Loucy (cell line): ENCODE results near the gene CDKN2D.
"Not testable (repeated sequence)": the region's sequence is repeated elsewhere in the genome, so short reads cannot be mapped to it uniquely, and the experiment has no call there.

Source experiments
- H2AFZ ChIP-seq: fragments of 200-600 bp; sonication (generic); 2 replicates; pipeline ENCODE4 v1.6.0; 2016; ENCODE audit warnings: antibody characterized with exemption, mild to moderate bottlenecking, low read length, moderate library complexity
- H3F3A ChIP-seq: fragments of 200-600 bp; 2 replicates; pipeline ENCODE4 v1.6.0; 2016; ENCODE audit warnings: antibody characterized with exemption, low read depth, mild to moderate bottlenecking
- H3K27me3 ChIP-seq: fragments of 200-600 bp; sonication (generic); 2 replicates; pipeline ENCODE4 v1.6.1; 2014; ENCODE audit warnings: low read length, mild to moderate bottlenecking; ENCODE audit not compliant: insufficient read depth, poor library complexity, severe bottlenecking
- H3K36me3 ChIP-seq: fragments of 200-600 bp; sonication (generic); 2 replicates; pipeline ENCODE4 v1.6.1; 2016; ENCODE audit warnings: low read length; ENCODE audit not compliant: insufficient read depth
- H3K4me1 ChIP-seq: fragments of 200-600 bp; sonication (generic); 2 replicates; pipeline ENCODE4 v1.5.1; 2014; ENCODE audit warnings: low read length, mild to moderate bottlenecking; ENCODE audit not compliant: insufficient read depth, poor library complexity, severe bottlenecking
- H3K4me2 ChIP-seq: fragments of 200-600 bp; sonication (generic); 2 replicates; pipeline ENCODE4 v1.6.0; 2014; ENCODE audit warnings: antibody characterized with exemption, low read length, low read depth, mild to moderate bottlenecking; ENCODE audit not compliant: poor library complexity, severe bottlenecking
- H3K4me3 ChIP-seq: fragments of 200-600 bp; sonication (generic); 2 replicates; pipeline ENCODE4 v1.5.1; 2014; ENCODE audit warnings: low read length, mild to moderate bottlenecking, mixed read lengths; ENCODE audit not compliant: poor library complexity, severe bottlenecking
- H3K79me2 ChIP-seq: fragments of 200-600 bp; sonication (generic); 2 replicates; pipeline ENCODE4 v1.6.1; 2014; ENCODE audit warnings: low read length; ENCODE audit not compliant: insufficient read depth
- H3K9ac ChIP-seq: fragments of 200-600 bp; sonication (generic); 2 replicates; pipeline ENCODE4 v1.6.0; 2014; ENCODE audit warnings: mild to moderate bottlenecking, low read depth, low read length, moderate library complexity; ENCODE audit not compliant: poor library complexity, severe bottlenecking
- H3K9me2 ChIP-seq: fragments of 200-600 bp; sonication (generic); replicated peaks from 2 replicates; pipeline ENCODE4 v1.6.1; 2016; ENCODE audit warnings: low read depth, low read length, mixed read lengths
- H3K9me3 ChIP-seq: fragments of 200-600 bp; sonication (generic); 2 replicates; pipeline ENCODE4 v1.6.1; 2014; ENCODE audit warnings: mild to moderate bottlenecking, antibody characterized with exemption, low read length, low read depth; ENCODE audit not compliant: insufficient read depth
- H4K20me1 ChIP-seq: fragments of 200-600 bp; sonication (generic); 2 replicates; pipeline ENCODE4 v1.6.0; 2014; ENCODE audit warnings: antibody characterized with exemption, low read length, mild to moderate bottlenecking; ENCODE audit not compliant: insufficient read depth, poor library complexity, severe bottlenecking
- CTCF ChIP-seq: fragments of 200-600 bp; sonication (generic); conservative IDR thresholded peaks from 2 replicates; pipeline ENCODE4 v1.5.1; 2014; ENCODE audit warnings: mild to moderate bottlenecking, antibody characterized with exemption, low read length
- EZH2phosphoT487 ChIP-seq: fragments of 200-600 bp; IDR thresholded peaks from 2 replicates; pipeline ENCODE4 v1.6.1; 2018; ENCODE audit warnings: antibody characterized with exemption, mild to moderate bottlenecking, moderate library complexity, borderline replicate concordance

The CDKN2D gene

DNA sequence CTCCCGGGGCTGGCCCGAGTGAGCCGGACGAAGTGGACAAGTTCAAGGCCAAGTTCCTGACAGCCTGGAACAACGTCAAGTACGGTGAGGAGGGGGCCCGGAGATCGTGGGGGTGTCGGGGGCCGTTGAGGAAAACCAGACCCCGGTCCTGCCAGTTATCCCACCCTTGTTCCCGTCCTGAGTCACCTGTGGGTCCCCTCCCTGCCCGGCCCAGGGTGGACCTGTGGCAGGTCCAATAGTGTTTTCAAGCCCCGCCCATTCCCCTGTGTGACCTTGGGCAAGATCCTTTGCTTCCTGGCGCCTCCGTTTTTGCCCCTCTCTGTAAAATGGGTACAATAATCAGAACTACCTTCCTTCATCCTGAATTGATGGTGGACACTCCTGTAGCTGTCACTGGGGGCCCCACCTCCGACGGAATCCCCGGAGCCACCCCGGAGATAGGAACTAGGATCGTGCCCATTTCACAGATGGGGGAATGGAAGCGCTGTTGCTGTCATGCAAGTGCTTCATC is 24.5 kb downstream of the CDKN2D start:
- Histone ChIP-seq H3K9ac (peak overlapping the region; percentile 99), H3K4me2 (peak overlapping the region; percentile 92), H3K4me1 (peaks cover 21% of the 10 kb centered on the region), H4K20me1 (peaks cover 20% of the 10 kb centered on the region), H3K27me3 (peaks cover 6% of the 10 kb centered on the region), H3K36me3 (peaks cover 16% of the 10 kb centered on the region; the same call in 1 of the 2 replicates), H3K9me3 (no peaks in the 10 kb centered on the region), H2AFZ (no peak overlapping the region), H3K79me2 (peaks cover 52% of the 10 kb centered on the region), H3K9me2 (no peaks in the 10 kb centered on the region), H3F3A (peaks cover 5% of the 10 kb centered on the region), H3K4me3 (peak overlapping the region; percentile 95)
- TF ChIP-seq CTCF (no peak), EZH2phosphoT487 (no peak)

DNA sequence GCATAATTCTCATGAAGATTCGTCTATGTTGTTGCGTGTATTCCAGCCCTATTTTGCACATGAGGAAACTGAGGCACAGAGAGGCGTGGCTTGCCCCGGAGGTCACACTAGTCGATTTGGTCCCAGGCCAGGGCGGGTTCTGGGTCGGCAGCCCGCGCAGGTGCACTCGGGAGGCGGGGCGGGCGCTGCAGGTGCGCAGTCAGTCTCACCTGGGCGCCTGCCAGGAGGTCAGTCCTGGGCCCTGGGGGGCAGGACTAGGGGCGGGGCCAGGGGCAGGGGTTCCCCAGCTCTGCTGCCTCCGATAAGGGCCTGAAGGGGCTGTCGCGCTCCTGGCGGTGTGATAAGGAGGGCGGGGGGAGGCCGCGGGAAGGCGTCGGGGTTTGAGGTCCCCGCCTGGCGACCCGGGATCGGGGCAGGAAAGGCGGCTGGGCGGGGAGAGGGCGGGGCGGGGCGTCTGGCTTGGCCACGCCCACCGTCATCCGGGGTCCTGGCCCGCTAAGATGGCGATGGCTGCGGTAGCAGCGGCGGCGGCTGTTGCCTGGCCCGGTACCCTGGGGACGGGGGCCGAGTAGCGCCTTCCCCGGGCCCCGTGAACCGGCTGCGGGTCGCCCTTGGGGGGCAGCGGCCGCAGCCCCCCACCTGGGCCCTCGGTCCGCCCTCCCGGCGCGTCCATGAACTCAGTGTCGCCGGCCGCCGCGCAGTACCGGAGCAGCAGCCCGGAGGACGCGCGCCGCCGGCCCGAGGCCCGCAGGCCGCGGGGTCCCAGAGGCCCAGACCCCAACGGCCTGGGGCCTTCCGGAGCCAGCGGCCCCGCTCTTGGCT is 25.1 kb downstream of the CDKN2D start, which contains the start of gene ATG4D:
ATG4D (plus strand) TSS at position 485 of the 822 bp plus-strand sequence; CDS start at position 672, 187 bp downstream.
- Histone ChIP-seq H4K20me1 (peaks cover 20% of the 10 kb centered on the region), H3K9me3 (no peaks in the 10 kb centered on the region), H3K9me2 (no peaks in the 10 kb centered on the region), H3K79me2 (peaks cover 46% of the 10 kb centered on the region), H3K4me1 (peaks cover 21% of the 10 kb centered on the region), H3K9ac (peak within 1 kb of the TSS; percentile 99), H2AFZ (peak within 1 kb of the TSS; percentile 62; the same call in 1 of the 2 replicates), H3K36me3 (peaks cover 9% of the 10 kb centered on the region; the same call in 1 of the 2 replicates), H3K27me3 (peaks cover 6% of the 10 kb centered on the region), H3F3A (peaks cover 5% of the 10 kb centered on the region), H3K4me3 (peak within 1 kb of the TSS; percentile 95), H3K4me2 (peak within 1 kb of the TSS; percentile 92)
- TF ChIP-seq EZH2phosphoT487: no peak
- TF ChIP-seq CTCF: no peak

- peak overlapping the region; percentile 62; the same call in 1 of the 2 replicates for H2AFZ ChIP-seq
- H3K9me2 ChIP-seq: no peaks in the 10 kb centered on the region
- peak overlapping the region; percentile 95 for H3K4me3 ChIP-seq
- peaks cover 21% of the 10 kb centered on the region for H3K4me1 ChIP-seq
- H3K4me2 ChIP-seq: peak overlapping the region; percentile 92
- H3K79me2 ChIP-seq: peaks cover 41% of the 10 kb centered on the region
- TF ChIP-seq CTCF (no peak), EZH2phosphoT487 (no peak)
- peaks cover 20% of the 10 kb centered on the region for H4K20me1 ChIP-seq
- no peaks in the 10 kb centered on the region for H3K9me3 ChIP-seq
- peaks cover 5% of the 10 kb centered on the region for H3F3A ChIP-seq
- peaks cover 3% of the 10 kb centered on the region; the same call in 1 of the 2 replicates for H3K36me3 ChIP-seq
- peak overlapping the region; percentile 99 for H3K9ac ChIP-seq
- peaks cover 6% of the 10 kb centered on the region for H3K27me3 ChIP-seq
These were observed 25.7 kb downstream of the CDKN2D start for GRCh38 chr19:10543059-10543419.

DNA sequence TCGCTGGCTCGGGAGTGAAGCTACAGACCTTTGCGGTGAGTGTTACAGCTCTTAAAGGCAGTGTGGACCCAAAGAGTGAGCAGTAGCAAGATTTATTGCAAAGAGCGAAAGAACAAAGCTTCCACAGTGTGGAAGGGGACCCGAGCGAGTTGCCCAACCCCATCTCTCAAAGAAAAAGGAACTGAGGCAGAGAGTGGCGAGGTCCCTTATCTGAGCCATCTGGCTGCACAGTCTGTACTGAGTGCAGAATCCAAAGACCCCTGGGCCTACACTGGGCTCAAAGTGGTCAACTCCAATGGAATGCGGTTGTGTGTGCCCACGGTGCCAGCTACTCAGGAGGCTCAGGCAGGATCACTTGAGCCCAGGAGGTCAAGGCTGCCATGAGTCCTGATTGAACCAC is 29.8 kb downstream of the CDKN2D start:
- not testable (repeated sequence) for H3K4me3 ChIP-seq, H2AFZ ChIP-seq, H3K9me3 ChIP-seq, H4K20me1 ChIP-seq, H3K9me2 ChIP-seq, H3F3A ChIP-seq, H3K4me2 ChIP-seq, H3K9ac ChIP-seq, H3K4me1 ChIP-seq, H3K79me2 ChIP-seq, H3K36me3 ChIP-seq, H3K27me3 ChIP-seq
